GM19438 (cell line): ENCODE results near the gene BTBD19.
"Not testable (repeated sequence)": the region's sequence is repeated elsewhere in the genome, so short reads cannot be mapped to it uniquely, and the experiment has no call there.

Experiments
- ATAC-seq: cut with Tn5 transposase; IDR thresholded peaks from one replicate; pipeline ENCODE4 v1.9.1; 2021; ENCODE audit warnings: low read depth; ENCODE audit not compliant: unreplicated experiment

The BTBD19 gene

DNA sequence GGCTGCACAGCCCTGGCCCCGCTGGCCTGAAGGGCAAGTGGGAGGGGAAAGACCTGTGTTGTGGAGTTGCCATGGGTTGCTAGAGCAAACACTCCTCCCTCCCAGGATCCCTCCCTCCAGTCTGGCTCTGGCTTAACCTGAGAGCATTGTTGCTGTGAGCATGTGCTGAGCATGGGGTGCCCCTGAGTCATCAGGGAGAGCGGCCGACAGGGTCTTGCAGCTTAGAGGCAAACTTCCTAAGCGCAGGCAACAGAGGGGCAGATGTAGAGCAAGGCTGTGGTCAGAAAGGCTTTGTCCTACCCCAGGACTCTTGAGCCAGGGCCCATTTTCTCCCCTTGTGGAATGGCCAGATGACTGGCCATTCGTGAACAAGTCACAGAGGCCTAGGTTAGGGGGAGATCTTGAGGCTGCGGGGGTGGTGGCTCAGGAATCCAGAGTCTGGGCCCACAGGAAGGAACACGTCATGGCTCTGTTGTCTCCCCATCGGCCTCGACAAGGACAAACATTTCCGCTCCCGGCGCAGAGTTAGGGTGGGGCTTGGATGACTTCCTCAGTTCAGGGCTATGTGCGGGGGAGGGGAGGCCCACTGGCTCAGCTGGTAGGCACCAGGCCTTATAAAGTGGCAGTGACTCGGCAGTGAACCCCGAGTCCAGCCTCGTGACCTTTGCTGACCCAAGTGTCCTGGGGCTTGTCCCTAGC is 810 bp upstream of the BTBD19 start:
- ATAC-seq, result no peak

DNA sequence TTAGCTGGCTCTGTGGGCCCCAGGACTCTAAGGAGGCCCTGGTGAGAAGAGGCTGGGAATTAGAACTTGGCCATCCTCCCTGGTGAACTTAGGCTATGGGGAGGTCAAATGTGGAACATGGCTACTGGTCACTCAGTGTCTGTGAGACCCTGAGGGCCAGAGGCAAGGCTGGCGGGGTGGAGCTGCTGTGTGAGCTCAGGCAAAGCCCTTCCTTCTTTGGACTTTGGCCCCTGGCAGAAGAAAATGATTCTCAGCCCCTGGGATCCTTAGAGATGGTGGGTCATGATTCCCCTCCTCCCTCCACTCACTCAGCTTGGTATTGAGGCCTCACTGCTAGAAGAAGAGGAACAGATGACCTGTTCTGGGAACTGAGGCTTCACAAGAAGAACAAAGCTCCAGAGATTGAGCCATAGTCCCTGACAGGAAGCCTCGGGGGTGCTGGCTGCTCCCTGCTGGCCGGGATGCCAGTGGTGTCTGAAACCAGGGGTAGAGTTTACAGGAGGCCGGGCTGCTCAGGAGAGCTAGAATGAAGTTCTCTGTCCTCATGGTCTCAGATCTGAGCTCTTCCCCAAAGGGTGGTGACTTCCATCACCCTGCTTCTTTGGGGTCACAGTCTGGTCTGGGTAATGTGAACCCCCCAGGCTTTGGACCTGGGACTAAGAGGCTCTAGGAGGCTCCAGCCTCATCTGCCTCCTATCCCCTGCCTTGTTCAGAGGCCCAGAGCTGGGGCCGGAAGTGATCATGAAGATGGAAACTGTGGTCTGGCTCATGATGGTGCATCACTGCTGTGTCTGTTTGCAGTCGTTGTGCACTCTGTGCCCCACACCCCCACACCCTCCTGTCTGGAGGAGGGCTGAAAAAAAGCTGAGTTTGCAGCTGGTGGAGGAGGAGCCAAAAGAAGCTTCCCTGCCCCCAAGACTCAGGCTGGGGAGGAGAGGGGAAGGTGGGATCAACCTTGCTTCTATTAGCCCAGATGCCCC is 905 bp downstream of the BTBD19 start:
- ATAC-seq, result peak; percentile 46

DNA sequence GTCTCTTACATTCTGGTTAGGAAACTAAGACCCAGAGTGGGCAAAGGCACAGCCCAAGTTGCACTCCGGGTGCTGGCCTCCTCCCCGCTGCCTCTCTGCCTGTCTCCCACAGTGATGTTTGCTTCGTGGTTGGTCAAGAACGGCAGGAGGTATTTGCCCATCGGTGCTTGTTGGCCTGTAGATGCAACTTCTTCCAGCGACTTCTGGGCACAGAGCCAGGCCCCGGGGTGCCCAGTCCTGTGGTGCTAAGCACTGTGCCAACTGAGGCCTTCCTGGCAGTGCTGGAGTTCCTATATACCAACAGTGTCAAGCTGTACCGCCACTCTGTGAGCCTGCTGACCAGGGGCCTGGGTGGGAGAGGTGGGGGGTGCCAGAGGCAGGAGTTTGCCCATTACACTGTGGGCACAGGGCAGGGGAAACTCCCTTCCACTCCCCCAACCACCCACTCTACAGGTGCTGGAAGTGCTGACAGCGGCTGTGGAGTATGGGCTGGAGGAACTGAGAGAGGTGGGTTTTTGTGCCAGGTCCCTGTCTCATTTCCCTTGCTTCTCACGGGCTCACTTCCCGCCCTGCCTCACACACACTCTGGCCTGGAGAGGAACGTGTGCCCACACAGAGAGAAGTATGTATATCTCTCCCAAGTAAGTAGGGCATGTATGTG is 1.9 kb downstream of the BTBD19 start:
- ATAC-seq, result no peak

DNA sequence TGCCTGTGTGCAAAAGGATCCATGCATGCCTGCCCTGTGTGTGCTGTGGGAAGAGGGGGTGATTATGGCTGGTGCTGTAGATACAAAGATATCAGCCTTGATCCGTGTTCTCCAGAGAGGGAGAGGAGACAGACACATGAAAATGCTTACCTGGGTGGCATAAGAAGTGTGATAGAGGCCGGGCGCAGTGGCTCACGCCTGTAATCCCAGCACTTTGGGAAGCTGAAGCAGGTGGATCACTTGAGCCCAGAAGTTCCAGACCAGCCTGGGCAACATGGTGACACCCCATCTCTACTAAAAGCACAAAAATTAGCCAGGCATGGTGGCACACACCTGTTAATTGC is 2.4 kb downstream of the BTBD19 start:
- not testable (repeated sequence) for ATAC-seq

DNA sequence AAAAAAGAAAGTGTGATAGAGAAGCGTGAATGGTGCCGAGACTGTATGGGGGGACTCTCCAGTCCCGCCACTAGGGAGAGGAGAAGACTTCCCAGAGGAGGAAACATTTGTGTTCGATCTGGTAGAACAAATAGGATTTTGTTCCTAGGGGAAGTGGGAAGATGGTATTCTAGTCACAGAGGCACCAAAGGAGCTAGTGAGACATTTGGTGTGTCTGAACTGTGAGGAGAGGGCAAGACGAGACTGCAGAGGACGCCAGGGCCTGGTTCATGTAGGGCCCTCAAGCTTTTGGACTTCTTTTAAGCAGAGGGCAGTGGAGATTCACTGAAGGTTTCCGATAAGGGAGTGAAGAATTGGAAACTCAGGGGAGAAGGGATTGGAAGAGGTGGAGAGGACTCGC is 2.9 kb downstream of the BTBD19 start:
- no peak for ATAC-seq

DNA sequence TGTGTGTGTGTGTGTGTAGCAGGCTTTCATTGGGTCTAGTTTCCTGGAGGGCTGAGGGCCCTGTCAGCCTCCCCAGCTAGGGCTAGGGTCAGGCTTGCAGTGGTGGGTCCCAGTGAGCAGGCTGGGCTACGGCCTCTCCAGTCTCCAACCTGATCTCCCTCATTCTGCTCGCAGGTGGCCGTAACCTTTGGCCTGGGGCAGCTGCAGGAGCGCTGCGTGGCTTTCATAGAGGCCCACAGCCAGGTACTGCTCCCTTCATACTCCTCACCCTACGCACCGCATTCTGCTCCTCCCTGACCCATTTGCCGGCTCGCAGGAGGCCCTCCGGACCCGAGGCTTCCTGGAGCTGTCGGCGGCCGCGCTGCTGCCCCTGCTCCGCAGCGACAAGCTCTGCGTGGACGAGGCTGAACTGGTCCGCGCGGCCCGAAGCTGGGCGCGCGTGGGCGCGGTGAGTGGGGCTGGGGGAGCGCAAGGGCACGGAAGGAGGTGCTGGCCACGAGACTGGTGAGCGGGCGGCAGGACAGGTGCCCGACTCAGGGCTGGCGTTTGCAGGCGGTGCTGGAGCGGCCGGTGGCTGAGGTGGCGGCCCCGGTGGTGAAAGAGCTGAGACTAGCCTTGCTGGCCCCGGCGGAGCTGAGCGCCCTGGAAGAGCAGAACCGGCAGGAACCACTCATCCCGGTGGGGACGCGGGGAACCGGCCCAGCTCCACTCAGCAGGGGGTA is 4.7 kb downstream of the BTBD19 start:
- no peak for ATAC-seq

DNA sequence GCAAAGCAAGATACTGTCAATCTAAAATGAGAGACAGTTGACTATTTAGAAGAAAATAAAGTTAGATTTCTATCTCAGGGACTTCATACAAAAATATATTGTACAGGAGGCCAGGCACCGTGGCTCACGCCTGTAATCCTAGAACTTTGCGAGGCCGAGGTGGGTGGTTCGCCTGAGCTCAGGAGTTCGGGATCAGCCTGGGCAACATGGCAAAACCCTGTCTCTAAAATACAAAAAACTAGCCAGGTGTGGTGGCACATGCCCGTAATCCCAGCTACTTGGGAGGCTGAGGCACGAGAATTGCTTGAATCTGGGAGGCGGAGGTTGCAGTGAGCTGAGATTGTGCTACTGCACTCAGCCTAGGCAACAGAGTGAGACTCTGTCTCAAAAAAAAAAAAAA is 7.6 kb downstream of the BTBD19 start:
- not testable (repeated sequence) for ATAC-seq

DNA sequence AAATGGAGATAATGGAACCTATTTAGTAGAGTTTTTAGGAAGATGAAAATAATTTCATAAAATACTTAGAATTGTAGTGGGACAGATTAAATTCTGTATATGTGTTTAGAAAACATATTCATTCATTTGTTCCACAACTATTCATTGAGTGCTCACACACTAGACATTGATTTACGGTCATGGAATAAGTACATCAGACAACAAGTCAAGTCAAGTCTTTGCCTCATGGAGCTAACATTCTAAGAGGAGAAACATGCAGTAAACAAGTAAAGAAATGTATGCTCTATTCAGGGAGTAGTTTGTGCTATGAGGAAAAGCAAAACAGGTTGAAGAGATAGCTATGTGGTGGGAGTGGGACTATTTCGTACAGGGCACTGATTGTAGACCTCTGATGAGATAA is 9.0 kb downstream of the BTBD19 start:
- ATAC-seq, result no peak

DNA sequence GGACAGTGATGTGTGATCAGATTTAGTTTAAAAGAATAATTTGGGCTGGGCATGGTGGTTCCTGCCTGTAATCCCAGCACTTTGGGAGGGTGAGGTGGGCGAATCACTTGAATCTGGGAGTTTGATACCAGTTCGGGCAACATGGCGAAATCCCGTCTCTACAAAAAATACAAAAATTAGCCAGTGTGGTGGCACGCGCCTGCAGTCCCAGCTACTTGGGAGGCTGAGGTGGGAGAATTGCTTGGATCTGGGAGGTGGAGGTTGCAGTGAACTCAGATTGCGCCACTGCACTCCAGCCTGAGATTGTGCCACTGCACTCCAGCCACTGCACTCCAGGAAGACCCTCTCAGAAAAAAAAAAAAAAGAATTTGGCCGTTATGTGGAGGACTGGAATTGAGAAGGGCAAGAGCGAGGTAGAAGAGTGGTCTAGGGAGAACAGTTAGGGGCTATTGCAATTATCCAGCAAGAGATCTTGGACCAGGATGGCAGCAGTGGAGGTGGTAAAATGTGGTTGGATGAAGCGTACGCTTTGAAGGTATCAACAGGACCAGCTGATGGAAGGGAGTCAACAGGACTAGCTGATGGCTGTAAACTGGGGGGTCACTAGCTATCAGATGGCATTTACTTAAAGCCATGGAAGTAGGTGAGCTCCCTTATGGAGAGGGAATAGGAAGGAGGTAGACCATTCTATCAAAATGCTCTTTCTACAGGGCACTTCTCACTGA is 9.6 kb downstream of the BTBD19 start:
- no peak for ATAC-seq

DNA sequence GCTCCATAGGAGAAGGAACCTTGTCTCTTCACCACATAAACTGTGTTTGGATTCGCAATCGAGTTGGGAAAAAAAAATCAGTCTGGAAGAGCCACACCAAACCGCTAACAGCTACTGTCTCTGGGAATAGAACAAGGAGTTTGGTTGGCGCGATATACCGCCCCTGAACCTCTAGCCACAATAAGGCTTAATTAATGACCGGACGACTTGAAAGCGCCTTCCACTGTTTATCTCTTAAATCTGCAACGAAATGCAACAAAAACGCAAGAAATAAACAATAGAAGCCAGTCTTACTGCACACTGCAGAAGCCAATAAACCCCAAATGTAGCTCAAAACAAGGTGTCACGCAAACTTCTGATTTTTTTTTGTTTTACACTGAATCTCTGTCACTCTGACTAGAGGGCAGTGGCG is 10.9 kb downstream of the BTBD19 start:
- ATAC-seq, result no peak

DNA sequence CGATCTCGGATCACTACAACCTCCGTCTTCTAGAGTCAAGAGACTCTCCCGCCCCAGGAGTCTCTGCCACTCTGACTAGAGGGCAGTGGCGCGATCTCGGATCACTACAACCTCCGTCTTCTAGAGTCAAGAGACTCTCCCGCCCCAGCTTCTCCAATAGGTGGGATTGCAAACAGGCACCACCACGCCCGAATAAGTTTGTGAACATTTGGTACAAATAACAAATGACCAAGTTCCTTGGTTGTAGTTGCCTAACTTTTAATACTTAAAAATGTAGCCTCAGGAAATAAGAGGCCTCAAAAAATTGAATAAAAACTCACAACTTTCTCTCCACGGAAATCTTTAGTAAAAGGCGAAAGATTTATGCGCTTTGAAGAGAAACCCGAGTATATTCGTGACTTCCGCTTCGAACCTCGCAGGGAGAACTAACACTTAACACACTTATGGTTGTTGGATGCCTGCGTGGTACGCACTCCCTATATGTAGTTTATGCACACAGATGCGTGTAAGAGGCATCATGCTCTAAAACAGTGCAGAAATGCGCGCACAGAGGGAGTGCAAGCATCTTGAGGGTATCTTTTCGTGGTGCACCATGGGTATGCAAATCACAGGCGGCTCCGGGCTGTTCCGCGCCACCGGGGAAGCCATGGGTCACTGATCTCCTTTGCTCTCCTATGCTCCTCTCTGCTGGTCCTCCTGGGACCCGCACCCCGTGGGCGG is 11.4 kb downstream of the BTBD19 start:
- ATAC-seq, result peak; percentile 82

DNA sequence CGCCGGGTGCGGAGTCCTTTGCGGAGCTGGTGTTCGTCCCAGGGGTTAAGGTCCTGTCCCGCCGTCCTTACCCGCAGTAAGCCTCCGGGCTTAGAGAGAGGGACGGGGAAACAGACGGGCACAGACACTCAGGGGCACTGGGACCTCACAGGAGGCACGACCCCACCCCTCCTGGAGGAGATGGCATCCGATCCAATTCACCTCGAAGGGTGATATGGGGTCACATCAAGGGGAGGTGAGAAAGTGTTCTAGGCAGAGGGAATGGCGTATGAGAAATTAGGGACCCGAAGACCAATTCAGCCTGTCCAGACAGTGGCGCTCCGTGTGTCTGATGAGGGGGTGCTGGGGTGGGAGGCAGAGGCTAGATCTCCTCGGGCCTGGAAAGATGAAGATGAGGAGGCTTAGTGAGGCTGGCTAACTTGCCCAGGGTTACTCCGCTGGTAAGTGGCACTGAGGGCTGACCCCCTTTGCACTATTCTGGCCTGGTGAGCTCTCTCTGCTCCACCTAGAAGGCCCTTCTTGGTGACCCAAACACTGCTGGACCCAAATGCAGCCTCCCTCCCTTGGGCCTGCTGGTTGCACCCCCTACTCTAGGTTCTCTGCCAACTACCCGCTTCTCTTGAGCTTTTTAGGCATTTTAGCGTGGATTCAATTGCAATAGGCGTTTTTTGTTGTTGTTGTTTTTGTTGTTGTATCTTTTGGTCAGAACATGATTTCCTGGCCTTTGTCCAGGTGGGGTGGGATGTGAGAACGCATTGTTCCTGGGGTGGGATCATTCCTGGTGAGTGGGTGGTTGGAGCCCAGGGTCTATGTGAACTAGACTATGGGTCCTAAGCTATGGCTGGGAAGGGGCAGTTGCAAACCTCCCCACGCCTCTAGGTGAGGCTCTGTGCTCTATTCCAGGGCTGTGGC is 12.3 kb downstream of the BTBD19 start:
- ATAC-seq, result peak; percentile 1

DNA sequence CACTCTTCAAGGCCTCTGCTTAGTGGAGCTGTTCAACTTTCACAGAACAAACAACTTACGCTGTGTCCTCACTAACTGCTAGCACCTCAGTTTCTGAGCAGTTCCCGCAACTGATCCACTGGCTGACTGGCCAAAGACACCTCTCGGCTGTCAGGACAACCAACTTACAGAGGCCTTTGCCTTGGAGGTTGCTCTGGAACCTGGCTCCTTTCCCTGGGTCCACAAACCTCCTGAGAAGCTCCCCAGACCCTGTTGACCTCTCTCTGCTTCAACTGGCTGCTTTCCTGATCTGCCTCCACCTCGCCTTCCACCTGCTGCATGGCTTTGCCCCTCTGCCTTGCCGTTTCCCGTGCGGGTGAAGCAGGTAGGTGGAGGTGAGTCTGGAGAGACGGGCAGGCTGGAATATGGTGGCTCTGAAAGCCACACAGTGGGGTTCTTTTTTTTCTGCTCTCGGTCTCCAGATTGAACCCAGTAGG is 13.0 kb downstream of the BTBD19 start:
- no peak for ATAC-seq

DNA sequence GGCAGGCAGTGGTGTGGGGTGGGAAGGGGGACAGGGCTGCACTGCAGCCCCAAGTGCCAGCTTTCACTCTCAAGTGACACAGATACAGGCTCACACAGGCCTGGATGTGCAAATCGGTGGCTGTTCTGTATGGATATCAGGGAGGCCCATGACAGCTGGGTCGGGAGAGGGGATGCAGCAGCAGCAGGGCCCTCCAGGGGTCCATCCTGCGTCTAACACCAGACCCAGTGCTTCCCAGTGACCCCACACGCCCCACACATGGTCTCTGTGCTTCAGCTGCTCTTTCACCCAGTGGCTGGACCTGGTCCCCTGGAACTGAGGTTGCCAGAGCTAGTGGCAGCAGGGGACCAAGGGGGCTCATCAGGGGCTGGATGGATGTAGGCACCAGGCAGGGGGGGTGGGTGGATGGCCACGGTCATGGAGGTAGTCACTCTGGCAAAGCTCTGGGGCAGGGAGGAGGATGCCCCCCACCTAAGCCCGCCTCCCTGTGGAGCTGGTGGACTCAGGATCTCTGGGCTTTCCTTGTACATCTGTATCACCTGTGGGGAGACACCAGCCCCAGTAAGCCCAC is 13.9 kb downstream of the BTBD19 start:
- ATAC-seq, result no peak

DNA sequence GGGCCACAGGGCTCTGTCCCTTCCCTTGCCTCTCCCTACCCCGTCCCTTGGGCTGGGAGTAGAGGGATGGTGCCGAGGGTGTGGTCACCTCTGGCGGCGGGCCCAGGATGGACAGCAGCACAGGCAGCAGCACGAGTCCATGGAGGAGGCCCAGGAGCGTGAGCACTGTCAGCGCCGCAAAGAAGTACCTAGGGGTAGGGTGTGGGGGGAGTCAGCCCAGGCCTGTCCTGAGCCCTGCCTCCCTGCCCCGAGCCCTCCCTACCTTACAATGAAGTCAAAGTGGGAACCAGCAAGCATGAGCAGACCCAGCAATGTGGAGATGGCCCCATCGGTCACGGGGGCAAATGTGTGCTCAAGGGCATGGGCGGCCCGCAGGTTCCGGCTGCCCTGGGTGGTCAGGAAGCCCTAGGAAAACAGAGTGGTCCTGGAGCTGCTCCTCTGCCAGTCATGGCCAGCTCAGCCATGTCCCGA is 14.7 kb downstream of the BTBD19 start:
- no peak for ATAC-seq

DNA sequence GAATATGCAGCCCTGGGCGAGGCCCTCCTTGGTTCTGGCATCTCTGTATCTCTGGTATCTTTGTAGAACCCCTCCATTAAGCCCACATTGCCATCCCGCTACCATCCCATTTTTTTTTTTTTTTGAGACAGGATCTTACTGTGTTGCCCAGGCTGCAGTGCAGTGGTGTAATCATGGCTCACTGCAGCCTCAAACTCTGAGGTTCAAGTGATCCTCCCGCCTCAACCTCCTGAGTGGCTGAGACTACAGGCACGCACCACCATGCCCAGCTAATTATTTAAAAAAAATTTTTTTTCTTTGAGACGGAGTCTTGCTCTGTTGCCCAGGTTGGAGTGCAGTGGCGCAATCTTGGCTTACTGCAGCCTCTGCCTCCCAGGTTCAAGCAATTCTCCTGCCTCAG is 16.1 kb downstream of the BTBD19 start:
- not testable (repeated sequence) for ATAC-seq

DNA sequence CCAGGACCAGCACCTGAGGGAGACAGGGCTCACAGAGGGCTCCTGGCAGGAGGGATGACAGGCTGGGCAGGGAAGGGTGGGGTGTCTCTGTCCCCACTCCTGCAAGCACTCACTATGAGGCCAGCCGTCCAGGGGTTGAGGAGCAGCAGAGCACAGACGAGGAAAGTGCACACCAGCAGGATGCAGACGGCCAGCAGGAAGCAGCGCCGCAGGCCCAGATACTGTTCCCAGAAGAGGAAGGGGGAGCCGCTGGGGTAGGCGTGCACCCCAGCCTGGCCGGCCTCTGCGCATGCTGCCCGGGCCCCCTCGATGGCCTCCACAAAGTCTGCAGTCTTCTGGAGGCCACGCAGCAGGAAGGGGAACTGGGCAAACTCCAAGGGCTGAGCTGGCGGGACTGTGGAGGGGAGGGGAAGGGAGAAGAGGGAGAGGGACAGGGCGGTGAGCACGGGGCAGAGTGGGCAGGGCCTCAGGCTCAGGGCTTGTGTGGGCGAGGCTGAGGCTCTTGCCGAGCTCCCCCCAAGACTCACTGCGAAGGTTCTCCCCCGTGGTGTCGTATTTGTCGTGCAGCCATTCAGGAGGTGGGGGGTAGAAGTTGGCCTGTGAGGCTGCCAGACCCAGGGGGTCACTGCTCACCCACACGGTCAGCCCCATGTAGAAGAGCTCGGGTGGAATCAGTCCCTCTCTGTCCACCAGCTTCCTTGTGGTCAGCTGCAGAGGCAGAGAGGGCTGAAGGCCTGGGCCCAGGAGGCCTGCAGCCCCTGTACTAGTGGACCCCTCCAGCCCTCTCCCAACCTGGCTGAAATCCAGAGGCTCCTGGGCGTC is 18.3 kb downstream of the BTBD19 start:
- ATAC-seq, result no peak
